Left renal cortex interstitium (tissue), 4 donors: ENCODE results near the gene MRPS23. TPM values are rescaled to one million over a fixed set of nuclear protein-coding genes. Genes with fewer than 3 reads are reported as not detected.

Source experiments
- DNase-seq, 4 donors: peaks; one replicate each; pipeline ENCODE4 v3.0.0-alpha.2; 2013; ENCODE audit warnings: low read depth in 4 of 4, low spot score in 2 of 4, missing footprints in 1 of 4
- polyA plus RNA-seq, 4 donors: library from polyadenylated mRNA; unstranded; fragments of 120-200 nt; gene quantifications; one replicate each; pipeline ENCODE4 v1.2.1, GENCODE V29; 2013; ENCODE audit not compliant: insufficient read length in 4 of 4

Gene MRPS23
- polyA plus RNA-seq, 4 donors, result 57.6 to 63.7 (median 60.9) TPM

DNA sequence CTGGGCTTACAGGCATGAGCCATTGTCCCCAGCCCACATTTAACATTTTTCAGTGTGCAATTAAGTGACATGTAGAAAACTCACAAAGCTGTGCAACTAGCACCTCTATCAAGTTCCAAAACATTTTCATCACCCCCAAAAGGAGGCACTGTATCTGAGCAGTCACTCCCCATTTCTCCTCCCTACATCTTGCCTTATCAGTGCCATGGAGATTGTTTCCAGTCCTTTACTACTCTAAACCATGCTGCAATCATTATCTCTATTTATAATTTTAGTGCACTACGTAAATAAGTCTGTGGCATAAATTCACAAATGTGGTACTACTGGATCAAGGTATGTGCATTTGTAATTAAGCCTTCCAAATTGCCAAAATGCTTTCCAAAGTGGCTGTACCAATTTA, 7.6 kb downstream of the MRPS23 start:
- DNase-seq, result no peak

DNA sequence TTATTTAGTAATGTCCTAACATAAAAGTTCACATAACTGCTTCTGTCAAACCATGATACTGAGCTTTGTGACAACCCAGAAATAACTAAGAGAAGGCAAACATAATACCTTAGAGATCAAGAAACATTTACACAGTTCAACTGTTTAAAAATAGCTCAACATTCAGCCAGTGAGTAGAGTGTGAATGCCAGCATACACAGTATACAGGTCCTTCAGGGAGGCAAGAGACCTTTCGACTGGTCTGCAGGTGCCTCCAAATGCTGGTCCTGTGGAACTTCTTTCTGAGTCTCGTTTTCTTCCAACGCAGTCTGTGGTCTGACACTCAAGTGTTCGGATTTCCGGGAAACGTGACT, 10.3 kb downstream of the MRPS23 start:
- DNase-seq, result no peak

DNA sequence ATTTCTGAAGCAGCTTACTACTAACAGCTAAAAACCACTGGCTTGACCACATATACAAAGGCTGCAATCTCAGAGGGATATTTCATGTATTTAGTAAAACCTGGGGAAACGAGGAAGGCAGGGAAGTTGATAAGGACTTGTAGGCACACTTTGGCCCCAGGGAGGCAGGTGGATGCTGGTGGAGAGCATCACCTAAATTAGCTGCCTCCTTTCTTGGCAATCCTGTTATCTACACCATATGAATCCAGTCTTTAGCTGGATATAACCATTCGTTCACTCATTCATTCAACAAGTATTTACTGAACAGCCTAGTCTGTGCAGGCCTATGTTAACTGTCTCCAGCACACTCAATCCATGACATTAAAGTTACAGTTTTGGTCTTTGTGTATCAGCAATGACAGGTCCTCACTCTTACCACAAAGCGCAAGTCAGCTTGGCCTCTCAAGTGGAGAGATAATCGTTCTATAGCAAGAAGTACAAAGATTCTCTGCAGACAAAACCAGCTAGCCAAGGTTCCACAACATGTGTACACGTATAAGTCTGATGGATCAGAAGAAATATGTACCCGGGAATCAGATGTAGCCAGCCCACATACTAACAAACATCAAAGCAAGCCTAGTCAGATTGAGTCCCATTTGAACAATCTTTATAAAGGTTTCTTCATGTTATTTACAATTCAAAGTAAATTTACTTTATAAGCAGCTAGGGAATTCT, 10.8 kb downstream of the MRPS23 start:
- no peak for DNase-seq

DNA sequence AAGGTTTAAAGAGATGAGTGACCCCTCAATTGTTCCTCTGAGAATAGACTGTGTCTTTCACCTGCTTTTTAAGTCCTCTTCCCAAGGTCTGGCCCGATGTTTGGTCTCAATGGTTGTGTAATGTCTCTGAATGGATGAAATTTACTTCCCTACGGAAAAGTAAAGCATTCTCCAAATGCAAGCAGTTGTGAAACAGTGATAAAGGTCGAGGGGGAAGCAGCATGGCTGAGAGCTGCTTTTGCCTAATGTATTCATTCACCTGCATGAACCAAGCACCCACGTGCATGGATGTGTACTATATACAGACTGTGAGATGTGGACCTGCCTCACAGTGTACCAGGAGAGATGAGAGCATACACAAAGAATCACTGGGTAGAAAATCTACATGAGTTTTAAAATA, 11.4 kb downstream of the MRPS23 start:
- no peak for DNase-seq

DNA sequence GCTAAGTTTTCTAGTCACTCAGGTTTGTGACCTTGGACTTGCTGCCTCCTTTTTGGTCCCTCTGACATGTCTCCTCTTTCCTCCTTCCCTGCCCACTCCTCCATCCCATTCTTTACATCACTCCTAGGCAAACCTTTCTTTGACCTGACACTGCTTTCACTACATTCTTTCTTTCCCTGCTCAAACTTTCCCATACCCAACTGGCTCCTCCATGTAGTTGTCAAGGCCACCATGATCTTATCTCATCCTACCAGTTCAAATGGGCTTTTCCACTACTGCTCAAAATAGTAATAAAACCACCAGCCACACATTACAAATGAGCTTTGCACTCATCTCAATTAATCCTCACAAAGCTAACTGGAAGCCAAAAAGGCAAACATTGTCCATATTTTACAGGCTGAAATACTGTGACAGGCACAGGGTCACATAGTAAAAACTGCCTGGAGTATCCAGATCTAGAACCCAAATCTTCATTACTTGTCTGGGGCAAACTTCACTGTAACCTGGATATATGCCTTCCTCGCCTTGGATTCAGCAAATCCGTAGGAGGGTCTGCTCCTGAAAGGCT, 14.4 kb downstream of the MRPS23 start:
- no peak for DNase-seq

DNA sequence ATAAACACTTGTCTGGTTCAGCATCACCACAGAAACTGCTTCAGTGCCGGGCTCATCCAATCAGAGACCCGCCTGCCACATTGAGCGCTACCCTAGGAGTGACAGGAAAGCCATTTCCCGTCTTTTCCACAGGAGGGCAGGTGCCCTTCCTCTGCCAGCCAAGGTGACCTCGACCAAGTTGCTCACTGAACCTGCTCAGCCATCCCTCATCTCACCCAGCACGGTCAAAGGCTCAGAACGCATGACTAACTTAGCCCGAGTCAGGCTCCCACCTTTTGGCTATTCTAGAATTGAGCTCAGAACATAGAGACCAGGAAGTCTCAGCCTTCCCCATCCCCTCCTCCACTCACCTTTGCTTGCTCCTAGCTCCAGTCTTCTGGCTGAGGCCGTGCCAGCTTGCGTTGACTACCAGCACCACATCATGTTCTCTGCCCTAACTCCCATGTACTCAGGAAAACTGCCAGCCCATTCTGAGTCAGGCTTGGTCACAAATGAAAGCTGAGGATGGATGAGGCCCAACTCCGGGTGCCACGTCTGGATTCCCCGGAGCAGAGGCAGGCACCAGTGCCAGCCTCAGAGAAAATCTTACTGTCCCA, 15.6 kb downstream of the MRPS23 start:
- no peak for DNase-seq

DNA sequence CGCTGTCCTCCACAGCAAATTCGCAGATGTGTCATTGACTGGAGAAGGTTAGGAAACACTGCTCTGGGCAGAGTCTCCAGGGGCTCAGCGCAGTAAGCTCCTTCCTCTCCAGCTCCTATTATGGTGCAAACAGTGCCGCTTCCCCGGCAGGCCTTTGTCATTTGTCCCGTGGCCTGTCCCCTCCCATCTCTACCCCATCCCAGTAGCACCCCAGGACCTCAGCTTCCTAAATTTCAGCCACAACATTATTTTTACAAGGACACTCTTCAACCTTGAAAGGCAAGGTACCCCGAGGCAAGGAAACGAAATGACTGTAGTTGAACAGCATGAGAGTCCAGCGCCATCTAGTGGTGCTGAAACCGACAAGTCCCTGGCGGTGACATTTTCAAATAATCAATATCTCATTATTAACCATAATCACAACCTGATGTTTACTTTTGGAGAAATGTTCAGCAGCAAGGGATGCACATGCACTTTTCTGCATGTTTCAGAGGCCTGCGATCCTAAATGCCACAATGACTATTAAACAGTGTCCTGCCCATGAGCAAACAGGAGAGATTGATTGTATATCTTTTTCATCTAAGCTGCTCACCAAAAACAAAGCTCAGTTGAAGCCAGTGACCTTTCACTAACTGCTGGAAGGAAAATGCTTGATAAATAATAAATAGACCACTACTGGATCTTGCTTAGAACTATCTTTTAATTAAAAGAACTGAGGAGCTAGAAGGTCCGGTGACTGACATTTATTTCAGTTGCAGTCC, 16.5 kb downstream of the MRPS23 start:
- DNase-seq, result peak in 3 of 4 donors; percentile 51 to 63 (median 61)

DNA sequence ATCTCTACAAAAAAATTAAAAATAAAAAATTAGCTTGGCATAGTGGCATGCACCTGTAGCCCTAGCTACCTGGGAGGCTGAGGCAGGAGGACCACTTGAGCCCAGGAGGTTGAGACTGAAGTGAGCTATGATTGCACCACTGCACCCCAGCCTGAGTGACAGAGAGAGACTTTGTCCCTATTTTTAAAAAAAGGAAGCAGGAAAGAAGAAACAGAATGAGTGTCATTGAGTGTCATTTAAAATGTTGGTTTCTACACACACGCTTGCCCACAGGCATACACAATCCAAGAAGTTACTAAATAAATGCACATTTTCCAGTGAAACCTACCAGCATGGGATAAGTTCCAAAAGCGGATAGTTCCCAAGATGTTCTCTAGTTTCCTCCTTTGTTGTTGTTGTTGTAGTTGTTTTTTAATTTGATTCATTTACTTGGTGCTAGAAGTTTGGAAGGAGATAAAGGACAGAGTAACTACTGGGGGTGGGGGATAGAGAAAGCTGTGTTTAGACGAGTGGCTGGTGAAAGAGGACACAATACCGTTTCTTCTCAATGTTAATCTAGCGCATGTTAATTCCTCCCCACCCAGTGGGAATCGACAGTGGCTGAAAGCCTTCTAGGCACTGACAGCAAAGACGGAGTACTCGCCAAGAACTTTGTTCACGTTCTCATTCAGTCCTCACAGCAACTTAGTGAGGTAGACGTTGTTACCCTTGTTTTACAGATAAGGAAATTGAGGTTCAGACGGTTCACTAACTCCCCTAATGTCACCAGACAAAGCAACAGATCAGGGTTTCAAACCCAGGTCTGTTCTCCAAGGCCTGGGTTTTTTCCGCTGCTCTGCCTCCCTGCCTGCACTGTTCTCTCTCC, 17.3 kb downstream of the MRPS23 start:
- no peak for DNase-seq

DNA sequence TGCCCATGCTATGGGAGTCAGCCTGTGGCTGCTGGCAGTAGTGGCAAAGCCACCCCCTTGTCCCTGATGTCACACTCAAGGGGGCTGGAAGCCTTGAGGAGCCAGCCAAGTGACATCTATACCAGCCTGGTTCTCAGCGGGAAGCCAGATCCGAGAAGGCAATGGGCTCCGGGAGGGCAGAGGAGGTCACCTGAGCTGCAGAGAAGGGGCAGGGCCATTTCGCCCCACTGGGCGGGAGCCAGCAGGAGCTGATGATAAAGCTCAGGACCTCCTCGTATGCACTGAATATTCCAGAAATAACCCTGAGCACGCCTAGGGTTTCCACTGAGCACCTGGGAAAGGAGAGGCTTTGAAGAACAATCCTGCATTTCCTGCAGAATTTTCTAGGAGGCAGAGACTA, 19.0 kb downstream of the MRPS23 start:
- no peak for DNase-seq

DNA sequence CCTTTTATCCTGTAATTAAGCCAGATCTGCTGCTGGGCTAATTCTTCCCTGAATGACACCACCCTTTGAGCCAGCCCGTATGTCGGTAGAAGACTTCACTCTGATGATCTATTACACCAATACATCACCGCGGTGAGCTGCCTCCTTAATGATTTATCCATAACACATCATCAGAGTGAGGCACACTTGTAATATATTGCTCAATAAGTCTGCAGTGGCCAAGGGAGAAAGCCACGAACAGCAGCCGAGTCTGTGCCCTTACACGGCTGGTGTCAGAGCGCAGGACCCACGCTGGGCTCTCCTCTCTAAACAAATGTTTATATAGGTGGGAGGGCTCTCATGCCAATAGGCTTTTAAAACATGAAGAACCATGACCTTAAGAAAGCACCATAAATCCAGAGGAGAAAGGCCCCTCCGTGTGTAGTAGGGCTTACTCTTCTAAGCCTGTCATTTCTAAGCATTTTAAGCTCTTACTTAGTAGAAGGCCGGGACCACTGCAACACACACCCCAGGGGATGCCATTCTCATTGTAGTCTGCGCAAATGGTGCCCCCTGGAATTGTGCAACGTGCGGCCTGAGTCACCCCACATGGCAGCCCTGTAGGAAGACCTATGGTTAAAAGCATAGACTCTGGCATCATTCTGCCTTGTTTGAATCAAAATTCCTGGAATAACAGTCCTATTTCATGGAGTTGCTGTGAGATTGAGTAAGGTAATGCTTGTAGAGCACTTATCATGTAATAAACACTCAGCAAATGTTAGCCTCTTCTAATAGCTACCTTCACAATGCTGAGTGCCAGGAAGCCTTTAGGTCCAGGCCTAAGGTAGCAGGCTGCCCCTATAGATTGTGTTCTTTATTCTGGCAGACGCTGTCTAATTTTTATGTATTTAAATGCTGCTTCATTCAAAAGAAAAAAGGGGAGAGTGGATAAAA, 26.1 kb downstream of the MRPS23 start:
- no peak for DNase-seq

DNA sequence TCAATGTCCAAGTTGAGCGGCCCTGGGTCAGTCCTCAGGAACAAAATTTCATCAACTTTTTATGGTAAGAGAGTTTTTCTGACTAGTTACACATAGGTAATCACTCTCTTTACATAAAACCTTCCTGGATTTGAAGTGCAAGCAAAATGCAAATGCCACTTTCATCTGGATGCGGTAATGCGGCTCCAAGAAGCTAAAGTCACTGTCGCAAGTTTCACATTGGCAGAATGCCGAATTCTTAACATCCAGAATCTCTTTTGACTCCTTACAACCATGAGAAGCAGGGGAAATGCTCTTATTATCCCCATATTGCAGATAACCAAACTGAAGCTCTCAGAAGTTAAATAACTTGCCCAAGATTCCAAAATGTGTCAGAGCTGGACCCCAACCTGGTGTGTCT, 30.0 kb downstream of the MRPS23 start:
- DNase-seq, result no peak

DNA sequence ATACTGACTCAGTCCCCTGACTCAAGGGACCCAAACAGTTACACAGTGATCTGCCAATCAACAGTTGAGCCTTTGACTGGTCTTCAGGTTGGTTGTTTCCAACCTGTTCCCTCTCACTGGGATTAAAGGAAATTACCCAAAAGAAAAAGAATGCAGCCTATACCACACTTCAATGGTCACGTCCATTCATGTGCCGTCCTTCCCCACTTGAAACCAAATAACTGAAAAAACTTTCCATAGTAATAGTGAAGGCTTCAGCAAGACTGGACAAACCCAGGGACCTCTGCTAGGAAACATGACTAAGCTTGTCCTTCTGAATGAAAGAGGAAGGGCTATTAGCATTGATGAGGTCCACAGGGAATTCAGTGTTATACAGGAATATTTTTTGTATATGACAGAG, 30.6 kb downstream of the MRPS23 start:
- DNase-seq, result no peak

DNA sequence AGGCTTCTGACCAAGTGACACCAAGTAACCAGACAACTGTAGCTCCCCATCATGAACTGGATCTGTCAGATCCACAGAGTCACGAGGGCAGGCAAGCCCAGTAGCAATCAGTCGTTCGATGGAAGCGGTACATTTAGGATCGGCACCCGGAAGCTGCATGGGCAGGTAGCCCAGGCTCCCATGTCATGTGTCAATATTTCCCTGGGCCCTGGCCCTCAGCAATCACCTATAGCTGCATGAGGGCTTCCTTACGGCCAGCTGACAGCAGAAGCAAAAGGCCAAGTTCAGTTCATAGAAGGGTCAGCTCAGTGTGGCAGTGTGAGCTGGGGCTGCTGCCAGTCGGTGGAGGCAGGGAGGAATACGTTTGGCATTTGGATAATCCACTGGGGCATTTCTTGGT, 31.8 kb downstream of the MRPS23 start:
- no peak for DNase-seq

DNA sequence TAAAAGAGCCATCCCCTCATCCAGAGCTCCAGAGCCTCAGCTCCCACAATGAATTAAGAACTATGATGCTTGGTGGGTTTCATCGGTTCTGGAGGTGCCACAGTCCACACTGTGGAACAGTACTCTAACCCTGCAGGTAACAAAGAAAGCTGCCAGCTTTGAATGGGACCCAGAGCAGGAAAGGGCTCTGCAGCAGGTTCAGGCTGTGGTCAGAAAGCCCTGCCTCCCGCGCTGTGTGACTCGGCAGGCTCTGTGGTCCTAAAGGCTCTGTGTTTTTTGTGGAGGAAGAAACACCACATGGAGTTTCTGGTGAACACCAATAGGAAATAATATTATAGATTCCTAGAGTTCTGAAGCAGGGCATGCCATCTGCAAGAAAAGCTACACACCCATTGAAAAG, 32.5 kb downstream of the MRPS23 start:
- DNase-seq, result no peak

DNA sequence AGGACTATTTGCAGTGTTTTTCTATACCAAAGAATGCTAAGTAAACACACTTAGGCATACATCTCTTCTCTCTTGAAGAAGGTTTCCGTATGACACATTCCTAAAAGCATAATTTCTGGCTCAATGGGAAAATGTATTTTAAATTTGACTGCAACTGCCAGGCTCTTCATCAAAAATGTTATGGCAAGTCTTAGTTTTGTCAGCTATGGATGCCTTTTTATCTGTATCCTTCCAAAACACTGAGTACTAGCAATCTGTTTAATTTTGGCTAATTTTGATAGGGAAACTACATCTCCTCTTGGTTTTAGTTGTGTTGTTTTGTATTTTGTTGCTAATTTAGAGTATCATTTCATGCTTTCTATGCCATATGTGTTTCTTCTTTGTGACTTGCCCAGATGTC, 35.4 kb downstream of the MRPS23 start:
- DNase-seq, result no peak

DNA sequence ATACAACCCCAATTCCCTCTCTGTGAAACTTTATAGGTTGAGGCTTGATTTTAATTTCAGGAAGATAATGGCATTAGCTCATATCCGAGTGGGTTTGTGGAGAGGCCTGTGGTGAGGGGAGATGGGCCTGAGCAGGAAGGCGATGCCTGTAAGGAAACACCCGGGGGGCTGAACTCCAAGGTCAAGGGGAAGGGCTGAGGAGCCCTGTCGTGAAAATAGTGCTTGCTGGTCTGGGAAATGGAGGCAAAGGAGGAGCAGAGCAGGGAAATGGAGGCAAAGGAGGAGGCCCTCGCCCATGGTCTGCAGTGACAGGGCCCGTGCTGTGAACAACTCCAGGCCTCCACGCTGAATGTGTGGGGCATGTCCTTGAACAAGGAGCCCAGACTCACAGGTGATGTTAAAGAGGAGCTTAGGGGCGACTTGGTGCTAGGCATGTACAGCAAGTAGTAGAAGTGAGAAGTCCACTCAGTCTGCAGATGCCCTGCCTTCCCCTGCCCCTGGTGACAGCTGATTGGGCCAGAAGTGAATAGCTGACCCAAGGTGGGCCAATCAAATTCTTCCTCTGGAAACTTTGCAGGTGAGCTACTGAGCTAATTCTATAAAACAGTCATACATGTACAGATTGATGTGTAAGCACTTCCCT, 38.1 kb downstream of the MRPS23 start:
- no peak for DNase-seq

DNA sequence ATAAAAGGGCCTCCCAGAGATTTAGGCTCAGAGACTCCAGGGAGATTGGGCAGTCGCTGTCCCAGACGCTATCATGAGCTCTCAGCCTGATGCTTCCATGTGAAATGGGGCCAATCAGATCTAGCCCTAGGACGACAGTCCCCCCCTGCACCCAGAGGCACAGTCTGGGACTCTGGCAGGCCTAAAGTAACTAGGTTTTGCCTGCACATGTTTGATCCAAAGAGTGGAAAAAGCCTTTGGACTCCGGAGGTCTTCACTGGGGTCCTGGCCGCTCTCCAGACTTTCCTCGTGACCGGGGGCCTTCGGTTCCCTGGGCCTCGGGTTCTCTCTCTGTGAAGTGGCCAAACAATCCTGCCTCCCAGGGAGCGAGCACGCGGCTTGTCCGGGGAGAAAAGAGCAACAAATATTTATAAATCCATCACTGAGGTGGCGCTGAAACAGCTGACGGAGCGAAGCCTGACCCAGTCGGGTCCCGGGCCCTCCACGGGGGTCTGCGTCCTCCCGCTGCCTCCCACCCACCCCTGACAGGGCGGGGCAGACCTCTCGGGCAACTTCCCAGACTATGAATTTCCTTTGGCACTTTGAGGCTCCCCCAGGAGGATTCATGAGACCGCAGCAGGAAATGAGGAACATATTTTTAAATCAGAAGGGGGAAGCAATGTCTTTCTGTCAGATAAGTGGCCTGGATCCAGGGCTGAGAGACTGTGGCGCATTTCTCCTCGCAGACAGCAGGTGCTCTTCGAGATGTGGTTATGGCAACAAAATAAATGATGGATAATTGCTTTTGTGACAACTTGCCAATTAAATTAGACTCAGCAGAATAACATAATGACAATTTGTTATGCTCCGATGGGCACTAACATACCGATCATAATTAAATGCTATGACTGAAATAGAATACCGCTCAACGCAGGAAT, 38.9 kb downstream of the MRPS23 start:
- peak in 3 of 4 donors; percentile 48 to 75 (median 58) for DNase-seq

DNA sequence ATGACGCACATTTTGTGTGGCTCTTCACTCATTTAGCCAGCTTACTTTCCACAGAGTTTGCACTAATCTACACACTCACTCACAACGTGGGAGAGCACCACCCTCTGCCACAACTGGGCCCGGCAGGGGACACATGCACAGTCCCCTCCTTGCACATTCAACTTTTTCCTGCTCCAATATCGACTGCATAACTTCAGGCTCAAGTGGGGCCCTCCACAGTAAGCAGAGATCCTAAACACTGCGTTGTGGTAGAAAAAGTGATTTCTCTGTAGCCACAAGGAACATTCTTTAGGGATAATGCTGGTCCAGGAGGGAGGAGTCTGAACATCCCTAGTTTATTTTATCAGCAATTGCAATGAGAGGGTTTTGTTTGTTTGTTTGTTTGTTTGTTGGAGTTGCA, 40.0 kb downstream of the MRPS23 start:
- no peak for DNase-seq
